ENCODE results near the gene BIN1. TPM values are rescaled to one million over a fixed set of nuclear protein-coding genes. Genes with fewer than 3 reads are reported as not detected.

BIN1 gene
- total and polyA plus RNA-seq, 2 donors (not counting 1 experiment from before 2014, with no cell fraction given), result 90.6 to 92.3 TPM

- H3K27ac Mint-ChIP-seq, result no peak overlapping the region
These were observed 36.0 kb upstream of the BIN1 start for GRCh38 chr2:127142663-127143630.

More at GRCh38 chr2:127142663-127143630, 36.0 kb upstream of the BIN1 start:
- Histone ChIP-seq H3K36me3 (replicated peaks in 1 of 2; ENCODE audit: control extremely low read depth in 1 of 2, control insufficient read depth in 1 of 2, extremely low read depth in 1 of 2, insufficient read depth in 2 of 2, low read length in 1 of 2) (no peaks in the 10 kb centered on the region), H4K20me1 (ENCODE audit: control insufficient read depth, insufficient read depth, low read length, poor library complexity, severe bottlenecking) (no peaks in the 10 kb centered on the region), H3K4me3 (ENCODE audit: control extremely low read depth in 1 of 5, extremely low read depth in 1 of 5, insufficient read depth in 1 of 5, low read depth in 2 of 5, low read length in 4 of 5) (no peak overlapping the region), H3K79me2 (ENCODE audit: control insufficient read depth, insufficient read depth, low read length) (no peaks in the 10 kb centered on the region), H2AFZ (ENCODE audit: insufficient read depth, low read depth, low read length, poor library complexity, severe bottlenecking) (no peak overlapping the region), H3K27ac (ENCODE audit: low read length in 2 of 2) (no peak overlapping the region), H3K4me2 (replicated peaks; ENCODE audit: low read depth, low read length, poor library complexity, severe bottlenecking) (no peak overlapping the region), H3K9me3 (ENCODE audit: control extremely low read depth in 1 of 3, control insufficient read depth in 2 of 3, insufficient read depth in 1 of 3, low read length in 2 of 3) (peaks cover 0 to 6% (median 0%) of the 10 kb centered on the region in 3 donors), H3K9ac (ENCODE audit: low read length) (no peak overlapping the region), H3K4me1 (ENCODE audit: control insufficient read depth in 2 of 2, insufficient read depth in 2 of 2, low read length in 2 of 2) (peaks cover 0 to 6% of the 10 kb centered on the region in 2 donors), H3K27me3 (replicated peaks in 1 of 4; ENCODE audit: control extremely low read depth in 1 of 4, control insufficient read depth in 3 of 4, insufficient read depth in 4 of 4, low read length in 3 of 4) (no peaks in the 10 kb centered on the region)
- Mint-ChIP-seq H3K9me3 (ENCODE audit: insufficient read depth) (no peaks in the 10 kb centered on the region), H3K4me1 (peaks cover 9% of the 10 kb centered on the region), H3K4me3 (no peak overlapping the region), H3K27me3 (peaks cover 3% of the 10 kb centered on the region)
- no peak for DNase-seq
- intact Hi-C loops (cut with micrococcal nuclease), result no loop called here
- CTCF ChIA-PET, result no interaction called here
- POLR2A ChIA-PET, result no interaction called here
- TF ChIP-seq, protein P1, sequence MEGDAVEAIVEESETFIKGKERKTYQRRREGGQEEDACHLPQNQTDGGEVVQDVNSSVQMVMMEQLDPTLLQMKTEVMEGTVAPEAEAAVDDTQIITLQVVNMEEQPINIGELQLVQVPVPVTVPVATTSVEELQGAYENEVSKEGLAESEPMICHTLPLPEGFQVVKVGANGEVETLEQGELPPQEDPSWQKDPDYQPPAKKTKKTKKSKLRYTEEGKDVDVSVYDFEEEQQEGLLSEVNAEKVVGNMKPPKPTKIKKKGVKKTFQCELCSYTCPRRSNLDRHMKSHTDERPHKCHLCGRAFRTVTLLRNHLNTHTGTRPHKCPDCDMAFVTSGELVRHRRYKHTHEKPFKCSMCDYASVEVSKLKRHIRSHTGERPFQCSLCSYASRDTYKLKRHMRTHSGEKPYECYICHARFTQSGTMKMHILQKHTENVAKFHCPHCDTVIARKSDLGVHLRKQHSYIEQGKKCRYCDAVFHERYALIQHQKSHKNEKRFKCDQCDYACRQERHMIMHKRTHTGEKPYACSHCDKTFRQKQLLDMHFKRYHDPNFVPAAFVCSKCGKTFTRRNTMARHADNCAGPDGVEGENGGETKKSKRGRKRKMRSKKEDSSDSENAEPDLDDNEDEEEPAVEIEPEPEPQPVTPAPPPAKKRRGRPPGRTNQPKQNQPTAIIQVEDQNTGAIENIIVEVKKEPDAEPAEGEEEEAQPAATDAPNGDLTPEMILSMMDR (IDR thresholded peaks at IDR 0.05), result no peak
- TF ChIP-seq EZH2 (IDR thresholded peaks at IDR 0.05; ENCODE audit: borderline replicate concordance, insufficient read depth, low read depth, low read length, poor library complexity, severe bottlenecking), result no peak
- WGBS (ENCODE audit: insufficient coverage), result 83% methylated on average over 1 of the region's 4 CpGs
- ATAC-seq (ENCODE audit: low read depth), result no peak
